Activated CD4-positive, alpha-beta T cell treated with anti-CD3 and anti-CD28 coated beads, Interleukin-2, Interleukin-6, amounts not matched to agents 100 ng/mL and 50 ng/mL, durations not matched to agents 16 hours and 8 hours (primary cell): ENCODE measurements around the gene SEZ6.
A peak's percentile ranks its signal among the peaks of the same experiment; 100 is the strongest.

Source experiments
- DNase-seq: peaks from one replicate; pipeline ENCODE4 v3.0.0-alpha.2; 2020

Gene SEZ6

GRCh38 chr17:28973425-28973824, 32.4 kb downstream of the SEZ6 start:
- no peak for DNase-seq

GRCh38 chr17:28972437-28972836, 33.4 kb downstream of the SEZ6 start:
- DNase-seq, result no peak

- DNase-seq, result no peak
Measured at GRCh38 chr17:28970879-28971278, 35.0 kb downstream of the SEZ6 start.

- DNase-seq, result no peak
Measured at GRCh38 chr17:28969706-28970393, 36.0 kb downstream of the SEZ6 start.

GRCh38 chr17:28968914-28969295, 36.9 kb downstream of the SEZ6 start:
- no peak for DNase-seq

- DNase-seq, result no peak
Measured at GRCh38 chr17:28968231-28968913, 37.5 kb downstream of the SEZ6 start.

- no peak for DNase-seq
Measured at GRCh38 chr17:28967221-28968135, 38.4 kb downstream of the SEZ6 start.

GRCh38 chr17:28963841-28964240, 42.0 kb downstream of the SEZ6 start:
- no peak for DNase-seq

- DNase-seq, result no peak
Measured at GRCh38 chr17:28963055-28963611, 42.7 kb downstream of the SEZ6 start.

- DNase-seq, result no peak
Measured at GRCh38 chr17:28961391-28961790, 44.4 kb downstream of the SEZ6 start.

- DNase-seq, result no peak
Measured at GRCh38 chr17:28960256-28961061, 45.4 kb downstream of the SEZ6 start.

- no peak for DNase-seq
Measured at GRCh38 chr17:28959471-28959871, 46.4 kb downstream of the SEZ6 start.

- DNase-seq, result no peak
Measured at GRCh38 chr17:28958820-28959455, 46.9 kb downstream of the SEZ6 start.

- no peak for DNase-seq
Measured at GRCh38 chr17:28957992-28958355, 47.9 kb downstream of the SEZ6 start.

GRCh38 chr17:28957277-28957991, 48.4 kb downstream of the SEZ6 start:
- DNase-seq, result no peak

- no peak for DNase-seq
Measured at GRCh38 chr17:28956861-28957260, 49.0 kb downstream of the SEZ6 start.

- DNase-seq, result no peak
Measured at GRCh38 chr17:28956112-28956511, 49.7 kb downstream of the SEZ6 start.

GRCh38 chr17:28955408-28955807, 50.4 kb downstream of the SEZ6 start:
- DNase-seq, result no peak

- no peak for DNase-seq
Measured at GRCh38 chr17:28954886-28955285, 50.9 kb downstream of the SEZ6 start.

- peak; percentile 61 for DNase-seq
Measured at GRCh38 chr17:28953444-28954118, 52.3 kb downstream of the SEZ6 start.
